Muscle of leg (tissue), 11 donors: ENCODE data around the gene FBXL17. TPM values are rescaled to one million over a fixed set of nuclear protein-coding genes. Genes with fewer than 3 reads are reported as not detected.

Experiments
- DNase-seq: peaks from one replicate; pipeline ENCODE4 v3.0.0; 2013
- H3K27ac ChIP-seq: one replicate; pipeline ENCODE4 v1.5.1; 2013; ENCODE audit warnings: mild to moderate bottlenecking, low read length, control low read depth
- H3K27me3 ChIP-seq: one replicate; pipeline ENCODE4 v1.6.1; 2013; ENCODE audit warnings: low read length; ENCODE audit not compliant: control insufficient read depth, insufficient read depth
- H3K36me3 ChIP-seq: one replicate; pipeline ENCODE4 v1.6.1; 2013; ENCODE audit warnings: low read length; ENCODE audit not compliant: control insufficient read depth, insufficient read depth
- H3K4me1 ChIP-seq: one replicate; pipeline ENCODE4 v1.6.1; 2013; ENCODE audit warnings: low read length; ENCODE audit not compliant: control insufficient read depth, insufficient read depth
- H3K4me3 ChIP-seq: one replicate; pipeline ENCODE4 v1.5.1; 2013; ENCODE audit warnings: low read length, control low read depth
- H3K9me3 ChIP-seq: replicated peaks from 2 replicates; pipeline ENCODE4 v1.6.1; 2013; ENCODE audit warnings: low read depth, low read length; ENCODE audit not compliant: control insufficient read depth
- WGBS: methylation state at CpG from one replicate; pipeline ENCODE4 v1.1.5; 2013; ENCODE audit warnings: missing lambda C conversion rate; ENCODE audit not compliant: insufficient coverage; 5-methylcytosine and 5-hydroxymethylcytosine counted together
- polyA plus RNA-seq, 8 donors: library from polyadenylated mRNA; unstranded; fragments of 120-200 nt; gene quantifications; one replicate each; pipeline versions ENCODE4 v1.2.1 to v1.2.3, GENCODE V29; 2013; ENCODE audit warnings: inconsistent platforms in 1 of 8, low replicate concordance in 1 of 8; ENCODE audit not compliant: insufficient read length in 8 of 8, insufficient read depth in 1 of 8
- total RNA-seq: library from RNA; stranded (reverse); fragments of 120-200 nt; gene quantifications from one replicate; pipeline ENCODE4 v1.2.4, GENCODE V29; 2013

Gene FBXL17
- total and polyA plus RNA-seq, 9 donors, result 14.6 to 23.7 (median 19.4) TPM

- DNase-seq, result no peak
- Histone ChIP-seq H3K27me3 (no peaks in the 10 kb centered on the region), H3K36me3 (no peaks in the 10 kb centered on the region), H3K4me3 (no peak overlapping the region), H3K27ac (no peak overlapping the region), H3K9me3 (peaks cover under 1% of the 10 kb centered on the region), H3K4me1 (no peaks in the 10 kb centered on the region)
- no CpG with 5 or more reads among the region's 3 CpGs for WGBS
Measured at GRCh38 chr5:108059334-108059733, 322.6 kb downstream of the FBXL17 start.

- no peak overlapping the region for H3K27ac ChIP-seq
- H3K9me3 ChIP-seq, result peaks cover 14% of the 10 kb centered on the region
- H3K36me3 ChIP-seq, result no peaks in the 10 kb centered on the region
- H3K4me3 ChIP-seq, result no peak overlapping the region
- no peaks in the 10 kb centered on the region for H3K4me1 ChIP-seq
- no peak for DNase-seq
- H3K27me3 ChIP-seq, result no peaks in the 10 kb centered on the region
Measured at GRCh38 chr5:108054349-108054748, 327.5 kb downstream of the FBXL17 start.

- WGBS, result 79% methylated on average over 11 of the region's 13 CpGs
- Histone ChIP-seq H3K9me3 (peaks cover 9% of the 10 kb centered on the region), H3K27ac (no peak overlapping the region), H3K27me3 (no peaks in the 10 kb centered on the region), H3K4me1 (no peaks in the 10 kb centered on the region), H3K4me3 (no peak overlapping the region), H3K36me3 (no peaks in the 10 kb centered on the region)
- DNase-seq, result no peak
Measured at GRCh38 chr5:108046955-108047670, 334.8 kb downstream of the FBXL17 start.

- Histone ChIP-seq H3K27me3 (no peaks in the 10 kb centered on the region), H3K9me3 (no peaks in the 10 kb centered on the region), H3K36me3 (no peaks in the 10 kb centered on the region), H3K27ac (no peak overlapping the region), H3K4me3 (no peak overlapping the region), H3K4me1 (no peaks in the 10 kb centered on the region)
- WGBS, result 50% methylated on average over 2 of the region's 7 CpGs
- no peak for DNase-seq
Measured at GRCh38 chr5:108036482-108036881, 345.4 kb downstream of the FBXL17 start.

GRCh38 chr5:108028883-108029282 lies 353.0 kb downstream of the FBXL17 start:
- Histone ChIP-seq H3K4me1 (no peaks in the 10 kb centered on the region), H3K27me3 (no peaks in the 10 kb centered on the region), H3K36me3 (no peaks in the 10 kb centered on the region), H3K9me3 (no peaks in the 10 kb centered on the region), H3K4me3 (no peak overlapping the region), H3K27ac (no peak overlapping the region)
- no CpG with 5 or more reads among the region's 3 CpGs for whole genome bisulfite sequencing
- no peak for DNase-seq

- no peaks in the 10 kb centered on the region for H3K4me1 ChIP-seq
- H3K4me3 ChIP-seq, result no peak overlapping the region
- H3K9me3 ChIP-seq, result no peaks in the 10 kb centered on the region
- H3K27ac ChIP-seq, result no peak overlapping the region
- DNase-seq, result peak; percentile 13
- H3K36me3 ChIP-seq, result no peaks in the 10 kb centered on the region
- H3K27me3 ChIP-seq, result no peaks in the 10 kb centered on the region
Measured at GRCh38 chr5:108028412-108028811, 353.5 kb downstream of the FBXL17 start.

GRCh38 chr5:108025957-108026356 lies 355.9 kb downstream of the FBXL17 start:
- no peak for DNase-seq
- H3K27ac ChIP-seq, result no peak overlapping the region
- no peaks in the 10 kb centered on the region for H3K4me1 ChIP-seq
- no peaks in the 10 kb centered on the region for H3K27me3 ChIP-seq
- H3K9me3 ChIP-seq, result no peaks in the 10 kb centered on the region
- whole genome bisulfite sequencing, result no CpG with 5 or more reads among the region's 2 CpGs
- no peak overlapping the region for H3K4me3 ChIP-seq
- no peaks in the 10 kb centered on the region for H3K36me3 ChIP-seq

- no peak overlapping the region for H3K4me3 ChIP-seq
- no peaks in the 10 kb centered on the region for H3K4me1 ChIP-seq
- no peaks in the 10 kb centered on the region for H3K27me3 ChIP-seq
- DNase-seq, result no peak
- no peak overlapping the region for H3K27ac ChIP-seq
- no CpG with 5 or more reads among the region's 1 CpG for WGBS
- H3K36me3 ChIP-seq, result no peaks in the 10 kb centered on the region
- H3K9me3 ChIP-seq, result no peaks in the 10 kb centered on the region
Measured at GRCh38 chr5:108024986-108025385, 356.9 kb downstream of the FBXL17 start.

- WGBS, result 54% methylated on average over 2 of the region's 2 CpGs
- no peak overlapping the region for H3K4me3 ChIP-seq
Measured at GRCh38 chr5:108016101-108016500, 365.8 kb downstream of the FBXL17 start.

GRCh38 chr5:108006791-108007190 lies 375.1 kb downstream of the FBXL17 start:
- Histone ChIP-seq H3K4me3 (no peak overlapping the region), H3K27me3 (no peaks in the 10 kb centered on the region), H3K4me1 (no peaks in the 10 kb centered on the region), H3K36me3 (no peaks in the 10 kb centered on the region), H3K27ac (no peak overlapping the region), H3K9me3 (no peaks in the 10 kb centered on the region)
- no peak for DNase-seq
- WGBS, result 84% methylated on average over 3 of the region's 3 CpGs

More at GRCh38 chr5:108016101-108016500, 365.8 kb downstream of the FBXL17 start:
- no peaks in the 10 kb centered on the region for H3K36me3 ChIP-seq
- no peak for DNase-seq
- no peak overlapping the region for H3K27ac ChIP-seq
- H3K27me3 ChIP-seq, result no peaks in the 10 kb centered on the region
- no peaks in the 10 kb centered on the region for H3K9me3 ChIP-seq
- H3K4me1 ChIP-seq, result no peaks in the 10 kb centered on the region

- Histone ChIP-seq H3K36me3 (no peaks in the 10 kb centered on the region), H3K4me1 (no peaks in the 10 kb centered on the region), H3K9me3 (no peaks in the 10 kb centered on the region), H3K27ac (no peak overlapping the region), H3K27me3 (no peaks in the 10 kb centered on the region), H3K4me3 (no peak overlapping the region)
- whole genome bisulfite sequencing, result no CpG with 5 or more reads among the region's 1 CpG
- DNase-seq, result peak; percentile 44
Measured at GRCh38 chr5:108003178-108003577, 378.7 kb downstream of the FBXL17 start.
